K562 (cell line): Measurements from ENCODE around the gene KLF5. TPM values are rescaled to one million over a fixed set of nuclear protein-coding genes. Genes with fewer than 3 reads are reported as not detected.

Experiments
- FOXJ2 ChIP-seq: fragments of 200-800 bp; sonication (Bioruptor generic); IDR thresholded peaks from 2 replicates; pipeline ENCODE4 v1.6.1; 2016; ENCODE audit warnings: missing genetic modification characterization, missing compliant biosample characterization
- KAT7 ChIP-seq: sonication (generic); formaldehyde crosslinking; IDR thresholded peaks from 2 replicates; pipeline ENCODE4 v1.8.0; 2022; ENCODE audit warnings: missing genetic modification reagents, mild to moderate bottlenecking, borderline replicate concordance
- MEF2A ChIP-seq: IDR thresholded peaks from 2 replicates; pipeline ENCODE4 v1.6.1; 2011; ENCODE audit warnings: low read depth, mild to moderate bottlenecking, low read length, moderate library complexity; ENCODE audit not compliant: control insufficient read depth
- NFE2 ChIP-seq: IDR thresholded peaks from 2 replicates; pipeline ENCODE4 v1.6.1; 2014; ENCODE audit warnings: antibody characterized with exemption, low read depth
- PCBP1 ChIP-seq: fragments of 200-400 bp; formaldehyde crosslinking; IDR thresholded peaks from 2 replicates; pipeline ENCODE4 v1.6.1; 2018; ENCODE audit warnings: mild to moderate bottlenecking, low read depth, low read length; ENCODE audit not compliant: poor library complexity, severe bottlenecking
- STAT5B ChIP-seq: fragments of 250-450 bp; sonication (Bioruptor Pico); IDR thresholded peaks from 2 replicates; pipeline ENCODE4 v1.8.0; 2021; ENCODE audit warnings: mild to moderate bottlenecking, inconsistent platforms
- THRB ChIP-seq: fragments of 450-650 bp; formaldehyde crosslinking; conservative IDR thresholded peaks from 2 replicates; pipeline ENCODE4 v1.4.0; 2022; ENCODE audit warnings: mild to moderate bottlenecking, missing genetic modification characterization
- ZNF764 ChIP-seq: fragments of 250-450 bp; sonication (Bioruptor Pico); IDR thresholded peaks from 2 replicates; pipeline ENCODE4 v1.4.0; 2020; ENCODE audit warnings: low read depth, mild to moderate bottlenecking, moderate library complexity
- ZNF766 ChIP-seq: fragments of 200-800 bp; sonication (Bioruptor generic); conservative IDR thresholded peaks from 2 replicates; pipeline ENCODE4 v1.6.1; 2016; ENCODE audit warnings: missing genetic modification characterization, missing compliant biosample characterization
- ZSCAN32 ChIP-seq: fragments of 450-650 bp; formaldehyde crosslinking; IDR thresholded peaks from 2 replicates; pipeline ENCODE4 v1.4.0; 2020; ENCODE audit warnings: mild to moderate bottlenecking, moderate library complexity
- polyA plus RNA-seq, 8 experiments: library from polyadenylated mRNA; depleted of rRNA in 4 of 8; stranded (reverse) in 5 of 8; unstranded in 3 of 8; fragments of >200 nt; fragmentation: Nextera tagmentation in 2 of 8; fragmentation: Illumina TruSeq in 1 of 8; extraction: Ambion mirVana in 2 of 8; extraction: Trizol in 1 of 8; gene quantifications; 2 replicates each; pipeline versions ENCODE4 v1.2.1 to v1.2.3, GENCODE V29; 2011 to 2014; ENCODE audit warnings: inconsistent platforms in 1 of 8, missing spikeins in 1 of 8
- total RNA-seq, 7 experiments: library from RNA; depleted of rRNA in 6 of 7; stranded (reverse); fragments of >200 nt in 6 of 7; fragmentation: Illumina TruSeq in 2 of 7; extraction: Trizol in 2 of 7; gene quantifications; 2 replicates each; pipeline versions ENCODE4 v1.2.1 to v1.2.3, GENCODE V29; 2011 to 2021; ENCODE audit warnings: low replicate concordance in 1 of 7
- TF ChIP-seq, protein P1 (sequence below): sonication (generic); formaldehyde crosslinking; IDR thresholded peaks from 2 replicates; pipeline ENCODE4 v1.8.1; 2023; ENCODE audit warnings: missing genetic modification reagents, mild to moderate bottlenecking, borderline replicate concordance
- TF ChIP-seq, protein P2 (sequence below): fragments of 250-450 bp; sonication (Bioruptor Pico); IDR thresholded peaks from 2 replicates; pipeline ENCODE4 v1.5.0; 2021; ENCODE audit warnings: mild to moderate bottlenecking, moderate library complexity
- TF ChIP-seq, protein P3 (sequence below), 2 experiments: fragments of 200-800 bp in 1 of 2; sonication (Bioruptor generic) in 1 of 2; sonication (generic) in 1 of 2; formaldehyde crosslinking in 1 of 2; IDR thresholded peaks in 1 of 2; conservative IDR thresholded peaks in 1 of 2; 2 replicates each; pipeline versions ENCODE4 v1.5.0 to v1.6.1; 2016 to 2020; ENCODE audit warnings: missing compliant biosample characterization in 1 of 2, missing genetic modification characterization in 1 of 2, missing genetic modification reagents in 1 of 2

KLF5 gene
- total and polyA plus RNA-seq, 9 of the 15 experiments (the other 6 are each of a cell fraction or from before 2014, with no cell fraction given), result 0.17 to 1.0 (median 0.36) TPM

DNA sequence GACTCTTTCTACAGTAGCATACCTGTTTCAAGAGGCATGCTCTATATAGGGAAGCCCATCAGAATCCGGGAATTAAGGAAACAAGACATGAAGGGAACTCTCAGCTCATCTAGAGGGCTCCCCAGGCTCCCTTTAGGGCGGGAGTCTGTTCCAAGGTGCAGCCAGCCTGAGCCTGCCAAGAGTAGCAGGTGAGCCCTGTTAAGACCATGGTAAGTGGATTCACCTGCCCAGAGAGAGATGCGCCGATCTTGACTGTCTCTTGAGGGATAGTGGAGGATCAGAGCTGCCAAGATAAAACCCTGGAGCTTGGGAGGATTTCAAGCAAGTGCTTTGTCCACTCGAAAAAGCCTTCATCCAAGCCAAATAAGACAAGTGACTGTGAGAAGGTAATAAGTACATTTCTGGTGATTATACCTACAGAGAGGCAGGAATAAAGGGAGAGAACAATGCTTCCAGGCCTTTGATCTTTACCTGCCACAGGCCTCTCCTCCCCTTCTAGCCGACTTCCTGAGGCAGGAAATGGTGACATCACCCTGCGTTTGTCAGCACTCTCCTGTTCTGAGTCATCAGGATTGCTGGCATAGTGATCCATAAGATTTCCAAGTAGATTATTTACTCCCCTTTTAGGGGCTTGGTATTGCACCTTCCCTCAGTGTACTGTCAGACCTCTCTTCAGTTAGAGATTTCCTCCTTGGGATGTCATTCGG is 31.5 kb downstream of the KLF5 start (continued):
- TF ChIP-seq KAT7 (CRISPR knock-in tag) (no peak), NFE2 (peak; percentile 57), ZSCAN32 (no peak), ZNF764 (CRISPR knock-in tag) (no peak), STAT5B (CRISPR knock-in tag) (no peak), FOXJ2 (no peak), ZNF766 (CRISPR knock-in tag) (no peak), PCBP1 (no peak), MEF2A (no peak), THRB (CRISPR knock-in tag) (no peak)
- TF ChIP-seq, protein P1, sequence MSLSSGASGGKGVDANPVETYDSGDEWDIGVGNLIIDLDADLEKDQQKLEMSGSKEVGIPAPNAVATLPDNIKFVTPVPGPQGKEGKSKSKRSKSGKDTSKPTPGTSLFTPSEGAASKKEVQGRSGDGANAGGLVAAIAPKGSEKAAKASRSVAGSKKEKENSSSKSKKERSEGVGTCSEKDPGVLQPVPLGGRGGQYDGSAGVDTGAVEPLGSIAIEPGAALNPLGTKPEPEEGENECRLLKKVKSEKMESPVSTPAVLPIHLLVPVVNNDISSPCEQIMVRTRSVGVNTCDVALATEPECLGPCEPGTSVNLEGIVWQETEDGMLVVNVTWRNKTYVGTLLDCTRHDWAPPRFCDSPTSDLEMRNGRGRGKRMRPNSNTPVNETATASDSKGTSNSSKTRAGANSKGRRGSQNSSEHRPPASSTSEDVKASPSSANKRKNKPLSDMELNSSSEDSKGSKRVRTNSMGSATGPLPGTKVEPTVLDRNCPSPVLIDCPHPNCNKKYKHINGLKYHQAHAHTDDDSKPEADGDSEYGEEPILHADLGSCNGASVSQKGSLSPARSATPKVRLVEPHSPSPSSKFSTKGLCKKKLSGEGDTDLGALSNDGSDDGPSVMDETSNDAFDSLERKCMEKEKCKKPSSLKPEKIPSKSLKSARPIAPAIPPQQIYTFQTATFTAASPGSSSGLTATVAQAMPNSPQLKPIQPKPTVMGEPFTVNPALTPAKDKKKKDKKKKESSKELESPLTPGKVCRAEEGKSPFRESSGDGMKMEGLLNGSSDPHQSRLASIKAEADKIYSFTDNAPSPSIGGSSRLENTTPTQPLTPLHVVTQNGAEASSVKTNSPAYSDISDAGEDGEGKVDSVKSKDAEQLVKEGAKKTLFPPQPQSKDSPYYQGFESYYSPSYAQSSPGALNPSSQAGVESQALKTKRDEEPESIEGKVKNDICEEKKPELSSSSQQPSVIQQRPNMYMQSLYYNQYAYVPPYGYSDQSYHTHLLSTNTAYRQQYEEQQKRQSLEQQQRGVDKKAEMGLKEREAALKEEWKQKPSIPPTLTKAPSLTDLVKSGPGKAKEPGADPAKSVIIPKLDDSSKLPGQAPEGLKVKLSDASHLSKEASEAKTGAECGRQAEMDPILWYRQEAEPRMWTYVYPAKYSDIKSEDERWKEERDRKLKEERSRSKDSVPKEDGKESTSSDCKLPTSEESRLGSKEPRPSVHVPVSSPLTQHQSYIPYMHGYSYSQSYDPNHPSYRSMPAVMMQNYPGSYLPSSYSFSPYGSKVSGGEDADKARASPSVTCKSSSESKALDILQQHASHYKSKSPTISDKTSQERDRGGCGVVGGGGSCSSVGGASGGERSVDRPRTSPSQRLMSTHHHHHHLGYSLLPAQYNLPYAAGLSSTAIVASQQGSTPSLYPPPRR (CRISPR knock-in tag), result no peak
- TF ChIP-seq, protein P2, sequence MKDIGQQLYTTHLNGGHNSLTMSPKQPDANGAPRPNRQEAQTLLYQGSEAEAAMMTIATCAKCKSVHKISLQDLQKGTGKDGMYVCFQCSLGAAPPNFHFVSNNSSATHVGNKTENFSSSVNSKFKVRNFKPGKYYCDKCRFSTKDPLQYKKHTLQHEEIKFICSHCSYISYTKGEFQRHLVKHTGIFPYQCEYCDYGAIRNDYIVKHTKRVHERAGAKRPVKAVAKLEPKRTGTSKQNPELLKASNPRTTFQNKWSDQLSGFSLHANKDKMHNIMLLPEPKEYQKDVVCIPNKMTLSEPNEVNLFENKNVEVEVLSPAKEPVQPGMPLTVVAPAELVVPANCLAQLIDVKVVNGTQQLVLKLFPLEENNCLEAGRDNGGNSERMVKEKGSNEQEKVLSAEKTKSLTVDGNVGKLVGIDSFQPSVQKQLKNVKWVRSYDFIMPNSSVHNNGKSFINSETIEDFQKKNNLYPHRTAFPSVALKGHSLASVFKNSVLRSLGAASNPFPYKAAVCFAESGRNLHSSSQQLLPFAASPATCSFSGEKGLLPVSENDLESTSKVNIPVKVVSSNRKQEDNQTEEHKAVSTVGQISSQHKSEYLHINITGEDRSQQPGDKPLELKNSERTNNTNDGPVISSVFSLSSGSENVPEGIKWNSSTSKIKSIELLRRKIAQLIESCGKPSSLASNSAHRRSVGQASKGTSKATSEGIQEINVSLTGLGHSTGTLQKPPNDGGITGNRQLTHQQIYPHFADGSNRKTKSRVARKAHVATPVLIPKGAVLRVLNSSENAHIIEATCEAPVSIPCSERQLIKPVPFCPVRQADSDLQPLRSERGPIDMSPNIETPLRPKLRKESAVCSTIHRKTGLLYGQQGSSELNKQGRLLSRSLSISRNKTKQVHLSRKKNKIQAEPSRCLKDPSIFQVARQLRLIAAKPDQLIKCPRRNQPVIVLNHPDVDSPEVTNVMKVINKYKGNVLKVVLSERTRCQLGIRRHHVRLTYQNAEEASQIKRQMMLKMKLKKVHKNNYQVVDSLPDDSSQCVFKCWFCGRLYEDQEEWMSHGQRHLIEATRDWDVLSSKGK, result no peak
- TF ChIP-seq, protein P3, sequence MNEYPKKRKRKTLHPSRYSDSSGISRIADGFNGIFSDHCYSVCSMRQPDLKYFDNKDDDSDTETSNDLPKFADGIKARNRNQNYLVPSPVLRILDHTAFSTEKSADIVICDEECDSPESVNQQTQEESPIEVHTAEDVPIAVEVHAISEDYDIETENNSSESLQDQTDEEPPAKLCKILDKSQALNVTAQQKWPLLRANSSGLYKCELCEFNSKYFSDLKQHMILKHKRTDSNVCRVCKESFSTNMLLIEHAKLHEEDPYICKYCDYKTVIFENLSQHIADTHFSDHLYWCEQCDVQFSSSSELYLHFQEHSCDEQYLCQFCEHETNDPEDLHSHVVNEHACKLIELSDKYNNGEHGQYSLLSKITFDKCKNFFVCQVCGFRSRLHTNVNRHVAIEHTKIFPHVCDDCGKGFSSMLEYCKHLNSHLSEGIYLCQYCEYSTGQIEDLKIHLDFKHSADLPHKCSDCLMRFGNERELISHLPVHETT (CRISPR knock-in tag; conservative IDR thresholded peaks at IDR 0.05 in 1 of 2, IDR thresholded peaks at IDR 0.05 in 1 of 2), result no peak
